Hindlimb muscle (tissue), 1 donor: ENCODE results near the gene PALMD. TPM values are rescaled to one million over a fixed set of nuclear protein-coding genes. Genes with fewer than 3 reads are reported as not detected.

Source experiments
- polyA plus RNA-seq: library from polyadenylated mRNA; unstranded; fragments of 120-200 nt; gene quantifications from one replicate; pipeline ENCODE4 v1.2.1, GENCODE V29; 2013; ENCODE audit not compliant: insufficient read length

The PALMD gene
- polyA plus RNA-seq, 1 donor: 106 TPM

Other genes starting within 250 kb of the PALMD start
- 2.8 TPM for gene FRRS1, start 120.5 kb downstream of the PALMD start, polyA plus RNA-seq
- 223 TPM for gene AGL, start 204.2 kb downstream of the PALMD start, polyA plus RNA-seq